NT2/D1 (cell line): Measurements from ENCODE around the gene LIN52.

ENCODE experiments used
- DNase-seq: peaks from one replicate; pipeline ENCODE4 v3.0.0-alpha.2; 2011; ENCODE audit warnings: low read depth, low spot score
- H3K27me3 ChIP-seq: 2 replicates; pipeline ENCODE4 v1.6.0; 2011; ENCODE audit warnings: mild to moderate bottlenecking; ENCODE audit not compliant: insufficient read length, insufficient read depth
- H3K36me3 ChIP-seq: 2 replicates; pipeline ENCODE4 v1.6.1; 2011; ENCODE audit warnings: mild to moderate bottlenecking, low read length, mixed read lengths; ENCODE audit not compliant: insufficient read depth, insufficient read length
- H3K4me1 ChIP-seq: 2 replicates; pipeline ENCODE4 v1.5.1; 2011; ENCODE audit not compliant: insufficient read depth, insufficient read length
- H3K4me3 ChIP-seq: 2 replicates; pipeline ENCODE4 v1.5.1; 2011; ENCODE audit warnings: low read depth; ENCODE audit not compliant: insufficient read length
- H3K9ac ChIP-seq: 2 replicates; pipeline ENCODE4 v1.6.0; 2011; ENCODE audit warnings: low read depth; ENCODE audit not compliant: insufficient read length
- H3K9me3 ChIP-seq: 2 replicates; pipeline ENCODE4 v1.5.1; 2011; ENCODE audit warnings: mild to moderate bottlenecking, low read length; ENCODE audit not compliant: insufficient read depth
- SUZ12 ChIP-seq: IDR thresholded peaks from 2 replicates; pipeline ENCODE4 v1.6.1; 2011; ENCODE audit not compliant: insufficient read length, insufficient read depth; ENCODE audit errors: extremely low read depth
- YY1 ChIP-seq: IDR thresholded peaks from 2 replicates; pipeline ENCODE4 v1.6.1; 2011; ENCODE audit not compliant: insufficient read length, insufficient read depth
- ZNF274 ChIP-seq: IDR thresholded peaks from 2 replicates; pipeline ENCODE4 v1.6.1; 2011; ENCODE audit warnings: mild to moderate bottlenecking, low read depth, low read length

Gene LIN52

GRCh38 chr14:74049876-74050495, 34.8 kb upstream of the LIN52 start:
- no peak for DNase-seq
- Histone ChIP-seq H3K9ac (no peak overlapping the region), H3K4me1 (no peaks in the 10 kb centered on the region), H3K4me3 (no peak overlapping the region), H3K36me3 (no peaks in the 10 kb centered on the region), H3K27me3 (no peaks in the 10 kb centered on the region), H3K9me3 (no peaks in the 10 kb centered on the region)
- TF ChIP-seq YY1 = no peak
- no peak for TF ChIP-seq SUZ12
- no peak for TF ChIP-seq ZNF274

- TF ChIP-seq ZNF274 (no peak), YY1 (no peak), SUZ12 (no peak)
- Histone ChIP-seq H3K36me3 (peaks cover 12% of the 10 kb centered on the region), H3K27me3 (no peaks in the 10 kb centered on the region), H3K9ac (no peak overlapping the region), H3K9me3 (no peaks in the 10 kb centered on the region), H3K4me1 (no peaks in the 10 kb centered on the region), H3K4me3 (no peak overlapping the region)
- DNase-seq = no peak
Measured at GRCh38 chr14:74062809-74063150, 22.0 kb upstream of the LIN52 start.

DNA sequence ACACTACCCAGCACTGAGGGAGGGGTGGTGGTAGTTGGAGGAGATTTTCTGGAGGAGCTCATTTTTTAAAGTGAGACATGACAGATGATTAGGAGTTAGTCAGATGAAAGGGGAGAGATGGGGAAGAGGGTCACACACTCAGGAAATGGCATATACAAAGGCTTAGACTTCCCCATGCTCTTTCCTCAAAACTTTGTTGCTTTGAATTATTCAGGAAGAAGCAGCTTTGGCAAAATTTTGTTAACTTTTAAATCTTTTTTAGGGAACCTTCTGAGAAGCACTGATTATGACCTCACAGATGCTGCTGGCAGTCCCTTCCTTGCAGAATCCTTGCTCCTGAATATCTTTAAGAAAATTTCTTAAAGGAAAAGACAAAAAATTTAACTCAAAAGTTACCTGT, 20.3 kb upstream of the LIN52 start:
- Histone ChIP-seq H3K9ac (no peak overlapping the region), H3K36me3 (peaks cover 12% of the 10 kb centered on the region), H3K27me3 (no peaks in the 10 kb centered on the region), H3K9me3 (no peaks in the 10 kb centered on the region), H3K4me3 (no peak overlapping the region), H3K4me1 (no peaks in the 10 kb centered on the region)
- no peak for DNase-seq
- TF ChIP-seq SUZ12 (no peak), ZNF274 (no peak), YY1 (no peak)

- Histone ChIP-seq H3K27me3 (no peaks in the 10 kb centered on the region), H3K9me3 (no peaks in the 10 kb centered on the region), H3K4me3 (no peak overlapping the region), H3K4me1 (no peaks in the 10 kb centered on the region), H3K9ac (no peak overlapping the region), H3K36me3 (peaks cover 12% of the 10 kb centered on the region)
- no peak for DNase-seq
- TF ChIP-seq ZNF274 = no peak
- no peak for TF ChIP-seq SUZ12
- TF ChIP-seq YY1 = no peak
Measured at GRCh38 chr14:74064883-74065282, 19.9 kb upstream of the LIN52 start.

DNA sequence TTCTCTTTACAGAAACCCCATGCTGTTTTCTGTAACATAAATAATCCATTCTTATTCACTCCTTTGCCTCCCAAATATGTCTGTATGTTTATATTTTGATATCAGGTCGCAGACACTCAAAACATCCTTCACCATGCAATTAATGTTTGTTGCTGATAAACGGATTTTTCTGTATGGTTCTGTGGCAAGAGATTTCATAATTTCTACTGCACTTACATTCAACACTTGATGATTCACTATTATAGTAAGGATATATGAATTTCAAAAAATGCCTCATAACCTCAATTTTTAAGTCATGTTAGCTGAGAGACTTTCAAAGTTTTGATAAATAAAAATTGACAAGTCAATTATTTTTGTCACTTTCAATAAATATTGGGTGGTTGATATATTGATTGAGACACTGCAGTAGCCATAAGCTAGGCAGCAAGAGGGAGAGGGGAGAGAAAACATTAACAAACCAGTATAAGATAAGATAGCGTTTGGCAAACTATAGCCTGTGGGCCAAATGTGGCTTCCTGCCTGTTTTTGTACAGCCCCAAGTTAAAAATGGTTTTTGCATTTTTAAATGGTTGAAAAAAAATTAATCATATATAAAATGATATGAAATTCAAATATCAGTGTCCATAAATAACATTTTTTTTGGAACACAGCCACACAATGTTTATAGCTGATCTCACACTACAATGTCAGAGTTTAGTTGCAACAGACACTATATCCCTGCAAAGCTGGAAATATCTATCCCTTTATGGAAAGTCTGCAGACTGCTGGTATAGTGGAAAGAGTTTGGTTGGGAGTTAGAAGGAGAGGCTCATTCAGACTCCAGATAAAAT, 18.8 kb upstream of the LIN52 start:
- peaks cover 15% of the 10 kb centered on the region for H3K36me3 ChIP-seq
- TF ChIP-seq SUZ12 (no peak), YY1 (no peak), ZNF274 (no peak)
- H3K9me3 ChIP-seq = no peaks in the 10 kb centered on the region

GRCh38 chr14:74077401-74077800, 7.4 kb upstream of the LIN52 start:
- Histone ChIP-seq H3K4me1 (no peaks in the 10 kb centered on the region), H3K9me3 (no peaks in the 10 kb centered on the region), H3K4me3 (no peak overlapping the region), H3K27me3 (no peaks in the 10 kb centered on the region), H3K36me3 (peaks cover 3% of the 10 kb centered on the region), H3K9ac (no peak overlapping the region)
- DNase-seq = no peak
- TF ChIP-seq SUZ12 (no peak), ZNF274 (no peak), YY1 (no peak)

More for the DNA sequence above, 18.8 kb upstream of the LIN52 start:
- DNase-seq = no peak
- no peaks in the 10 kb centered on the region for H3K27me3 ChIP-seq
- no peak overlapping the region for H3K4me3 ChIP-seq
- H3K4me1 ChIP-seq = no peaks in the 10 kb centered on the region
- H3K9ac ChIP-seq = no peak overlapping the region

DNA sequence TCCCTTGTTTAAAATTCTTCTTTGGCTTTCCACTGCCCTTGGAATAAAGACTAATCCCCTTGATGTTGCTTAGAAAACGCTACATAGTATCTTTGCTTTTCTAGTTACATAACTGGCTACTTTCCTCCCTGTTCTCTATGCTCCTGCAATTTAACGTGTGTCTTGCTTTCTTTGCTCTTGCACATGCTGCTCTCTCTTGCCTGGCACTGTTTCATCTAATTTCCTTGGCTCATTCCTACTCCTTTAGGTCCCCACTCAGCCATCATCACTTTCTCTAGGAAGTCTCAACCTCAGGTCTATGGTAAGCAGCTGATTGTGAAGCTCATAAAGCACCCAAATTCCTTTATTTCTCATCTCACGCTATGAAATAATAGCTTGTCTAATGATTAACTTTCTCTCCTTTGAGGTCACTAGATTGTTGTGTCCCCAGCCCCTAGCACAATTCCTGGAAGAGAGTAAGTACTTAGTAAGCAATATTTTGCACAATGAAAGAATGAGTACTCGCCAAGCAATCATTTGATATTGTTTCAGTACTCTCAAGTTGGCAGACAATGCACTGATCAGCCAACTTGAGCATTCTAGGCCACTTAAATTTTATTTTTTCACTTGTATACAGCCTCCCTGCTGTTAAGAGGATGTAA, 3.8 kb upstream of the LIN52 start:
- TF ChIP-seq ZNF274 = no peak
- no peak for TF ChIP-seq SUZ12
- no peak for TF ChIP-seq YY1
- H3K36me3 ChIP-seq = no peaks in the 10 kb centered on the region
- no peaks in the 10 kb centered on the region for H3K4me1 ChIP-seq
- H3K9me3 ChIP-seq = no peaks in the 10 kb centered on the region
- no peaks in the 10 kb centered on the region for H3K27me3 ChIP-seq
- H3K4me3 ChIP-seq = no peak overlapping the region
- no peak overlapping the region for H3K9ac ChIP-seq
- DNase-seq = no peak
